Trophoblast cell (in vitro differentiated cells and primary cell): Measurements from ENCODE around the gene RAB40A. TPM values are rescaled to one million over a fixed set of nuclear protein-coding genes. Genes with fewer than 3 reads are reported as not detected.

Experiments
- DNase-seq, 2 donors: peaks; one replicate each; pipeline ENCODE4 v3.0.0-alpha.2; 2016
- H2AFZ ChIP-seq: 2 replicates; pipeline ENCODE4 v1.6.1; 2013; ENCODE audit warnings: low read length, moderate library complexity, mild to moderate bottlenecking; ENCODE audit not compliant: insufficient read depth, poor library complexity
- H2AK5ac ChIP-seq: 2 replicates; pipeline ENCODE4 v1.6.1; 2013; ENCODE audit warnings: mild to moderate bottlenecking, low read length
- H2BK120ac ChIP-seq: 2 replicates; pipeline ENCODE4 v1.6.1; 2013; ENCODE audit warnings: low read length, mild to moderate bottlenecking, moderate library complexity; ENCODE audit not compliant: insufficient read depth, poor library complexity
- H2BK12ac ChIP-seq: 2 replicates; pipeline ENCODE4 v1.6.1; 2013; ENCODE audit warnings: mild to moderate bottlenecking, low read length, moderate library complexity
- H2BK5ac ChIP-seq: 2 replicates; pipeline ENCODE4 v1.6.1; 2013; ENCODE audit warnings: low read length, low read depth, moderate library complexity, mild to moderate bottlenecking; ENCODE audit not compliant: poor library complexity
- H3K14ac ChIP-seq: 2 replicates; pipeline ENCODE4 v1.6.1; 2013; ENCODE audit warnings: mild to moderate bottlenecking, low read length
- H3K18ac ChIP-seq: 2 replicates; pipeline ENCODE4 v1.6.1; 2013; ENCODE audit warnings: mild to moderate bottlenecking, low read length
- H3K23ac ChIP-seq: 2 replicates; pipeline ENCODE4 v1.6.1; 2013; ENCODE audit warnings: low read length
- H3K27ac ChIP-seq: 2 replicates; pipeline ENCODE4 v1.5.1; 2013; ENCODE audit warnings: low read depth, mild to moderate bottlenecking, inconsistent platforms, low read length, moderate library complexity
- H3K27me3 ChIP-seq: 2 replicates; pipeline ENCODE4 v1.6.1; 2013; ENCODE audit warnings: inconsistent platforms, mild to moderate bottlenecking, low read length, moderate library complexity; ENCODE audit not compliant: insufficient read depth
- H3K36me3 ChIP-seq, 2 experiments: 1 replicate in 1 of 2; 2 replicates in 1 of 2; pipeline ENCODE4 v1.6.1; 2013; ENCODE audit warnings: low read length in 2 of 2, mild to moderate bottlenecking in 2 of 2, moderate library complexity in 1 of 2; ENCODE audit not compliant: insufficient read depth in 2 of 2, control insufficient read depth in 1 of 2
- H3K4ac ChIP-seq: 2 replicates; pipeline ENCODE4 v1.6.1; 2013; ENCODE audit warnings: low read depth, mild to moderate bottlenecking, low read length, moderate library complexity
- H3K4me1 ChIP-seq, 2 experiments: 1 replicate in 1 of 2; 2 replicates in 1 of 2; pipeline ENCODE4 v1.6.1; 2013; ENCODE audit warnings: low read length in 2 of 2, mild to moderate bottlenecking in 2 of 2, moderate library complexity in 1 of 2; ENCODE audit not compliant: insufficient read depth in 2 of 2, control insufficient read depth in 1 of 2
- H3K4me2 ChIP-seq: 2 replicates; pipeline ENCODE4 v1.6.1; 2013; ENCODE audit warnings: inconsistent platforms, mild to moderate bottlenecking, low read length, moderate library complexity
- H3K4me3 ChIP-seq: 2 replicates; pipeline ENCODE4 v1.5.1; 2013; ENCODE audit warnings: mild to moderate bottlenecking, low read depth, low read length, inconsistent platforms
- H3K79me1 ChIP-seq: one replicate; pipeline ENCODE4 v1.6.1; 2013; ENCODE audit warnings: low read length
- H3K79me2 ChIP-seq: 2 replicates; pipeline ENCODE4 v1.6.1; 2013; ENCODE audit warnings: low read length, mild to moderate bottlenecking; ENCODE audit not compliant: control insufficient read depth, insufficient read depth, poor library complexity
- H3K9ac ChIP-seq: 2 replicates; pipeline ENCODE4 v1.6.1; 2013; ENCODE audit warnings: mild to moderate bottlenecking, low read length
- H3K9me3 ChIP-seq: 2 replicates; pipeline ENCODE4 v1.6.1; 2013; ENCODE audit warnings: low read depth, mild to moderate bottlenecking, control low read depth, inconsistent platforms, low read length; ENCODE audit not compliant: insufficient read depth
- H4K12ac ChIP-seq: 2 replicates; pipeline ENCODE4 v1.6.1; 2013; ENCODE audit warnings: low read depth, mild to moderate bottlenecking, low read length, moderate library complexity
- H4K8ac ChIP-seq: 2 replicates; pipeline ENCODE4 v1.6.1; 2013; ENCODE audit warnings: low read depth, mild to moderate bottlenecking, low read length, moderate library complexity
- H4K91ac ChIP-seq: one replicate; pipeline ENCODE4 v1.6.1; 2013; ENCODE audit warnings: low read depth, mild to moderate bottlenecking, low read length, moderate library complexity
- WGBS: extraction: QIAGEN DNeasy Blood & Tissue Kit; methylation state at CpG from one replicate; pipeline ENCODE4 v1.1.7; 2013; ENCODE audit warnings: missing lambda C conversion rate; ENCODE audit not compliant: insufficient read length, insufficient coverage; ENCODE audit errors: extremely low coverage; 5-methylcytosine and 5-hydroxymethylcytosine counted together
- polyA plus RNA-seq: library from polyadenylated mRNA; stranded (reverse); fragments of 200-250 nt; gene quantifications from 2 replicates; pipeline ENCODE4 v1.2.3, GENCODE V29; 2013

Gene RAB40A, protein sequence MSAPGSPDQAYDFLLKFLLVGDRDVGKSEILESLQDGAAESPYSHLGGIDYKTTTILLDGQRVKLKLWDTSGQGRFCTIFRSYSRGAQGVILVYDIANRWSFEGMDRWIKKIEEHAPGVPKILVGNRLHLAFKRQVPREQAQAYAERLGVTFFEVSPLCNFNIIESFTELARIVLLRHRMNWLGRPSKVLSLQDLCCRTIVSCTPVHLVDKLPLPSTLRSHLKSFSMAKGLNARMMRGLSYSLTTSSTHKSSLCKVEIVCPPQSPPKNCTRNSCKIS
- polyA plus RNA-seq = 0.03 and 0.07 TPM in 2 replicates

GRCh38 chrX:103519389-103519788, at the start of gene RAB40A:
Gene RAB40A, minus strand, starts transcription at chrX:103519489. Its CDS starts 18,733 bp downstream, at chrX:103500756.
- no peaks in the 10 kb centered on the region for H3K36me3 ChIP-seq
- H3K79me2 ChIP-seq = no peaks in the 10 kb centered on the region
- H3K27me3 ChIP-seq = no peaks in the 10 kb centered on the region
- no peaks in the 10 kb centered on the region for H3K9me3 ChIP-seq
- H2BK12ac ChIP-seq = no peak within 1 kb of the TSS
- H3K14ac ChIP-seq = no peak within 1 kb of the TSS
- no peak for DNase-seq
- H3K18ac ChIP-seq = no peak within 1 kb of the TSS
- H3K4ac ChIP-seq = no peak within 1 kb of the TSS
- H2BK5ac ChIP-seq = no peak within 1 kb of the TSS
- no peak within 1 kb of the TSS for H4K8ac ChIP-seq
- no peak within 1 kb of the TSS for H3K9ac ChIP-seq
- no CpG with 5 or more reads among the region's 2 CpGs for WGBS
- H2AK5ac ChIP-seq = no peak within 1 kb of the TSS
- no peak within 1 kb of the TSS for H2AFZ ChIP-seq
- H3K4me2 ChIP-seq = no peak within 1 kb of the TSS
- no peak within 1 kb of the TSS for H3K4me3 ChIP-seq
- no peaks in the 10 kb centered on the region for H3K79me1 ChIP-seq
- no peak within 1 kb of the TSS for H4K12ac ChIP-seq
- H3K23ac ChIP-seq = no peak within 1 kb of the TSS
- H3K4me1 ChIP-seq = no peaks in the 10 kb centered on the region
- H2BK120ac ChIP-seq = no peak within 1 kb of the TSS
- no peak within 1 kb of the TSS for H3K27ac ChIP-seq
- no peak within 1 kb of the TSS for H4K91ac ChIP-seq

DNA sequence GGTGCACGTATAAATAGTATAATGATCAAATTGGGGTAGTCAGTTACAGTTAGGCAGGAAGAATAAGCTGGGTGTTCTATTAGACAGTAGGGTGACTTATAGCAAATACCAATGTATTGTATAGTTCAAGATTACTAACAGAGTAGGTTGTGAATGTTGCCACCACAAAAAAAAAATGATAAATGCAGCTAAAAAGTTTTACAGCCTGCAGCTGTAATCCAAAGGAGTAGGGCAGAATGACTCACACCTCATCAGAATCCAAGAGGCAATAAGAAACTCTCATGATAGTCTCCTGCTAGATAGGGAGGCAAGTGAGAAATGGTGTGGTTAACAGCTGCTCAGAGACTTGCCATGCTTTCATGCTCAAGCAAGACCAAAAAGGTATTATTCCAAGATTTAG, 46.5 kb upstream of the RAB40A start:
- no peak overlapping the region for H4K8ac ChIP-seq
- no peak overlapping the region for H3K23ac ChIP-seq
- H3K79me1 ChIP-seq = no peaks in the 10 kb centered on the region
- H3K27me3 ChIP-seq = no peaks in the 10 kb centered on the region
- H2AFZ ChIP-seq = no peak overlapping the region
- H3K14ac ChIP-seq = no peak overlapping the region
- no peak overlapping the region for H3K4ac ChIP-seq
- H2BK5ac ChIP-seq = no peak overlapping the region
- H2BK120ac ChIP-seq = no peak overlapping the region
- no peaks in the 10 kb centered on the region for H3K36me3 ChIP-seq
- DNase-seq = peak in 1 of 2 donors; percentile 26
- H3K4me1 ChIP-seq = no peaks in the 10 kb centered on the region
- no peak overlapping the region for H3K4me3 ChIP-seq
- no peak overlapping the region for H4K12ac ChIP-seq
- H3K79me2 ChIP-seq = no peaks in the 10 kb centered on the region
- H3K9ac ChIP-seq = no peak overlapping the region
- H3K4me2 ChIP-seq = no peak overlapping the region
- H2BK12ac ChIP-seq = no peak overlapping the region
- no peak overlapping the region for H3K27ac ChIP-seq
- no CpG with 5 or more reads among the region's 1 CpG for WGBS
- no peaks in the 10 kb centered on the region for H3K9me3 ChIP-seq
- no peak overlapping the region for H4K91ac ChIP-seq
- H3K18ac ChIP-seq = no peak overlapping the region
- H2AK5ac ChIP-seq = no peak overlapping the region

GRCh38 chrX:103565197-103565596, 45.9 kb upstream of the RAB40A start:
- WGBS = no CpG with 5 or more reads among the region's 4 CpGs
- Histone ChIP-seq H2AFZ (no peak overlapping the region), H3K4ac (no peak overlapping the region), H3K9ac (no peak overlapping the region), H3K27ac (no peak overlapping the region), H3K4me2 (no peak overlapping the region), H3K4me1 (no peaks in the 10 kb centered on the region), H2AK5ac (no peak overlapping the region), H2BK5ac (no peak overlapping the region), H3K14ac (no peak overlapping the region), H3K18ac (no peak overlapping the region), H4K8ac (no peak overlapping the region), H2BK12ac (no peak overlapping the region), H3K79me1 (no peaks in the 10 kb centered on the region), H3K79me2 (no peaks in the 10 kb centered on the region), H2BK120ac (no peak overlapping the region), H3K27me3 (no peaks in the 10 kb centered on the region), H3K9me3 (no peaks in the 10 kb centered on the region), H4K91ac (no peak overlapping the region), H4K12ac (no peak overlapping the region), H3K4me3 (no peak overlapping the region), H3K36me3 (no peaks in the 10 kb centered on the region), H3K23ac (no peak overlapping the region)
- DNase-seq = no peak

- Histone ChIP-seq H3K9ac (no peak overlapping the region), H3K27me3 (no peaks in the 10 kb centered on the region), H3K14ac (no peak overlapping the region), H2AK5ac (no peak overlapping the region), H2BK120ac (no peak overlapping the region), H4K91ac (no peak overlapping the region), H3K9me3 (no peaks in the 10 kb centered on the region), H3K18ac (no peak overlapping the region), H3K36me3 (no peaks in the 10 kb centered on the region), H4K8ac (no peak overlapping the region), H3K4me2 (no peak overlapping the region), H3K27ac (no peak overlapping the region), H3K4me3 (no peak overlapping the region), H4K12ac (no peak overlapping the region), H3K23ac (no peak overlapping the region), H2BK12ac (no peak overlapping the region), H3K79me1 (no peaks in the 10 kb centered on the region), H2AFZ (no peak overlapping the region), H3K79me2 (no peaks in the 10 kb centered on the region), H2BK5ac (no peak overlapping the region), H3K4ac (no peak overlapping the region), H3K4me1 (no peaks in the 10 kb centered on the region)
- DNase-seq = no peak
- WGBS = no CpG with 5 or more reads among the region's 2 CpGs
Observed at GRCh38 chrX:103562801-103563200, 43.5 kb upstream of the RAB40A start.
